Tibial artery (tissue), 4 donors: Measurements from ENCODE around the gene SALL2.
A peak's percentile ranks its signal among the peaks of the same experiment; 100 is the strongest.

Experiments
- DNase-seq, 2 donors: peaks; one replicate each; pipeline ENCODE4 v3.0.0-alpha.2; 2019
- H3K27ac ChIP-seq, 2 donors: fragments of 200-600 bp; sonication (generic) in 1 of 2; 1 replicate in 1 of 2; 2 replicates in 1 of 2; pipeline ENCODE4 v1.5.1; 2018 to 2019; ENCODE audit warnings: mild to moderate bottlenecking in 1 of 2
- H3K27me3 ChIP-seq, 2 donors: fragments of 200-600 bp; sonication (generic) in 1 of 2; one replicate each; pipeline versions ENCODE4 v1.5.1 to v1.6.0; 2016 to 2019
- H3K36me3 ChIP-seq, 3 donors: fragments of 200-600 bp; sonication (generic) in 2 of 3; one replicate each; pipeline ENCODE4 v1.5.1; 2016 to 2019; ENCODE audit warnings: mild to moderate bottlenecking in 2 of 3
- H3K4me1 ChIP-seq, 4 donors: fragments of 200-600 bp; sonication (generic) in 2 of 4; 1 replicate in 3 of 4; 2 replicates in 1 of 4; pipeline ENCODE4 v1.5.1; 2016 to 2019
- H3K4me3 ChIP-seq, 2 donors: fragments of 200-600 bp; sonication (generic) in 1 of 2; 1 replicate in 1 of 2; 2 replicates in 1 of 2; pipeline ENCODE4 v1.5.1; 2018 to 2019; ENCODE audit warnings: mild to moderate bottlenecking in 2 of 2
- H3K9me3 ChIP-seq, 3 donors: fragments of 200-600 bp; sonication (generic) in 1 of 3; one replicate each; pipeline ENCODE4 v1.5.1; 2016 to 2019
- intact Hi-C: fragments of 100-400 bp; cut with DNase I; formaldehyde crosslinking; loops from one replicate; pipeline ENCODE4 v1.15.0; 2023; ENCODE audit warnings: low total_unique reads
- TF ChIP-seq, protein P1 (sequence below), 2 experiments: fragments of 200-600 bp in 1 of 2; fragments of 450-650 bp in 1 of 2; IDR thresholded peaks; one replicate each; pipeline ENCODE4 v1.5.1; 2017 to 2019; ENCODE audit warnings: antibody characterized with exemption in 2 of 2, mild to moderate bottlenecking in 1 of 2, moderate library complexity in 1 of 2

SALL2 gene

DNA sequence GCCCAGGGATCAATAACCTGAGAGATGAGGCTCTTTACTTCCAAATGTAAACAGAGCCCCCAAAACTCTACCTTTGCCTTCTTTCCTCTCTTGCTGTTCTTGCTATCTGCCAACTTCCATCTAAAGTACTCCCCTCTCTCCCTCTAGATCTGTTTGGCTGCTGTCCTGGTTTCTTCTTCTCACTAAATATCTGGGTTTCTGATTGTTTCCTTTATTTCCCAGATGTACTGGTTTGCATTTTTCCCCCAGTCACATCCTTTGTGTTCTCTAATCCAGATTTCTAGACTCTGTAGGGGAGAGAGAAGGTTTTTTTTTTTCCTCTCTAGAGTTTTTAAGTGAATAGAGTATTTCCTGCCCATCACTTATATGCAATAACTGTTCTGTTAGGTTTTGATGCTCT, 7.1 kb upstream of the SALL2 start:
- intact Hi-C loops, result no loop called here
- Histone ChIP-seq H3K36me3 (no peaks in the 10 kb centered on the region), H3K9me3 (no peaks in the 10 kb centered on the region), H3K4me3 (no peak overlapping the region), H3K27ac (no peak overlapping the region), H3K4me1 (peaks cover 0 to 10% (median 7%) of the 10 kb centered on the region in 4 donors), H3K27me3 (peaks cover 0 to 47% of the 10 kb centered on the region in 2 donors)
- no peak for DNase-seq
- TF ChIP-seq, protein P1, sequence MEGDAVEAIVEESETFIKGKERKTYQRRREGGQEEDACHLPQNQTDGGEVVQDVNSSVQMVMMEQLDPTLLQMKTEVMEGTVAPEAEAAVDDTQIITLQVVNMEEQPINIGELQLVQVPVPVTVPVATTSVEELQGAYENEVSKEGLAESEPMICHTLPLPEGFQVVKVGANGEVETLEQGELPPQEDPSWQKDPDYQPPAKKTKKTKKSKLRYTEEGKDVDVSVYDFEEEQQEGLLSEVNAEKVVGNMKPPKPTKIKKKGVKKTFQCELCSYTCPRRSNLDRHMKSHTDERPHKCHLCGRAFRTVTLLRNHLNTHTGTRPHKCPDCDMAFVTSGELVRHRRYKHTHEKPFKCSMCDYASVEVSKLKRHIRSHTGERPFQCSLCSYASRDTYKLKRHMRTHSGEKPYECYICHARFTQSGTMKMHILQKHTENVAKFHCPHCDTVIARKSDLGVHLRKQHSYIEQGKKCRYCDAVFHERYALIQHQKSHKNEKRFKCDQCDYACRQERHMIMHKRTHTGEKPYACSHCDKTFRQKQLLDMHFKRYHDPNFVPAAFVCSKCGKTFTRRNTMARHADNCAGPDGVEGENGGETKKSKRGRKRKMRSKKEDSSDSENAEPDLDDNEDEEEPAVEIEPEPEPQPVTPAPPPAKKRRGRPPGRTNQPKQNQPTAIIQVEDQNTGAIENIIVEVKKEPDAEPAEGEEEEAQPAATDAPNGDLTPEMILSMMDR (IDR thresholded peaks at IDR 0.05), result no peak

DNA sequence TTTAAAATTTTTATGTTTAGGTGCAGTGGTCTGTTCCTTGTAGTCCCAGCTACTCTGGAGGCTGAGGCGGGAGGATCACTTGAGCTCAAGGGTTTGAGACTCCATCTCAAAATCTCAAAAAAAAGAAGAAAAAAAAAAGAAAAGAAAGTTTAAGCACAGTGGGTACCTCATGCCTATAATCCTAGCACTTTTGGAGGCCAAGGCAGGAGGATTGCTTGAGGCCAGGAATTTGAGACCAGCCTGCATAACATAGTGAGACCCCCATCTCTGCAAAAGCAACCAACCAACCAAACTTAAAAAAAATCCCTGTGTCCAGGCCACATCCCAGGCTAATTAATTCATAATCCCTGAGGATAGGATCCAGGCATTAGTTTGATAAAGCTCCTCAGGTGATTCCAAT, 3.4 kb upstream of the SALL2 start:
- H3K4me3 ChIP-seq, result no peak overlapping the region
- H3K27me3 ChIP-seq, result peaks cover 0 to 15% of the 10 kb centered on the region in 2 donors
- intact Hi-C loops, result no loop called here
- peaks cover 0 to 4% (median 0%) of the 10 kb centered on the region in 3 donors for H3K36me3 ChIP-seq
- H3K4me1 ChIP-seq, result peaks cover 0 to 18% (median 9%) of the 10 kb centered on the region in 4 donors
- no peak overlapping the region for H3K27ac ChIP-seq
- H3K9me3 ChIP-seq, result no peaks in the 10 kb centered on the region
- TF ChIP-seq, protein P1 (IDR thresholded peaks at IDR 0.05), result no peak
- DNase-seq, result no peak

DNA sequence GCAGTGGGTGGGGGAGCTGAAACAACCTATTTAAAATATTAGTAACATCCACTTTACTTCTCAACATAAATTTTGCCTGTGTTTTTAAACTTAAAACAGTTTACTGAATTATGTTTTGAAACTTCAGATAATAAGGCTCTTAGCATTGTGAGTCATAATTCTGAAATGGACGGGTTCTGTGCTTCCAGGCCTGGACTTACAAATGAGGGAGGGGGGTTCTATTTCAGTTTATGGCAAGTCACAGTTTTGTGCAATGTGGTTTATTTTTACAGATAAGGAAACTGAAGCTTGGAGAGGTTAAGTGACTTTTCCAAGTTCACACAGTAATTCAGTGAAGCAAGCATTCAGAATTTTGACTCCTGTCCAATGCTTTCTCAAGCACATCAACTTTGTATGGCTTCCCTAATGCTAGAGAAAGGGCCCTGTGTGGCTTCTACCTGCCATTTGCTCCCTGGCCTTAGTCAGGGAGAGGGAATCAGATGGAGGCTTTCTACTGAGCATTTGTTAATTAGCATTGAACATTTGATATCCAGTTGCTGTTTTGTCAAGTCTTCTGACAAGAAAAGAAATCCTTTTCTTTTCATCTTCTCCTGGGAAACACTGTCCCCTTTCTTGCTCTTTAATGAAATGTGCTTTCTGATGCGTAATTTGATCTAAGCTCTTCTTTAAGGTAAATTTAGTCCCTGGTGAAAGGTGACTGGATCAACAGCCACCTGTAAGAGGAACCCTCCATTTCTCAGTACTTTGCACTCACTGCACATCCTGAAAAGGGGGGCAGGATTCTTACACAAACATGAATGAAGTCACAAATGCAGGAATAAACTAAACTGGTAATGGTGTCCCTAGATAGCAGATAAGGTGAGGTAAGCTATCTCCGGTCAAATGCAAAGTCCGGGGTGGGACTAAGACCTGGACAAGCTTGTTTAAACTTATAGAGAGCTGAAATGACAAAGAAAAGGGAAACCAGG, 2.5 kb upstream of the SALL2 start:
- no peak for DNase-seq
- Histone ChIP-seq H3K4me1 (peaks cover 0 to 18% (median 9%) of the 10 kb centered on the region in 4 donors), H3K36me3 (peaks cover 0 to 13% (median 0%) of the 10 kb centered on the region in 3 donors), H3K4me3 (no peak overlapping the region), H3K27ac (no peak overlapping the region), H3K9me3 (no peaks in the 10 kb centered on the region), H3K27me3 (peaks cover 0 to 8% of the 10 kb centered on the region in 2 donors)
- TF ChIP-seq, protein P1 (IDR thresholded peaks at IDR 0.05), result no peak
- intact Hi-C loops, result no loop called here

DNA sequence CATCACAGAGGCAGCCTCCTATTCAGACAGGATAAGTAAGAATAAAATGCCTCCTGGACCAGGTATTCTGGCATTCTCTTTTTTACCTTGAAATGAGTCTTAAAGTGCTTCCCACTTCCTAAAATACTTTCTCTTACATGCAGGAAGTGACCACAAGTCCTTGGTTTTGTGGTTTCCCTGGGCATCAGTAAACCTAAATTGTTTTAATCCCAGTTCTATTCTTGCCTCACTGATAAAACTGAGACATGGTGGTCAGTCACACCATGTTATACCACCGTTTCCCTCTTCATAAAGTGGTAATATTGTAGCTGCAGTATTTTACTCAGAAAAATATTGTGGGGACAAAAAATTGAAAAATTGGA, 1.2 kb upstream of the SALL2 start:
- intact Hi-C loops, result no loop called here
- Histone ChIP-seq H3K9me3 (no peaks in the 10 kb centered on the region), H3K4me1 (peaks cover 0 to 18% (median 9%) of the 10 kb centered on the region in 4 donors), H3K27ac (peak overlapping the region in 1 of 2 donors; percentile 77), H3K36me3 (peaks cover 0 to 23% (median 0%) of the 10 kb centered on the region in 3 donors), H3K27me3 (no peaks in the 10 kb centered on the region), H3K4me3 (peak overlapping the region in 1 of 2 donors; percentile 96)
- TF ChIP-seq, protein P1 (IDR thresholded peaks at IDR 0.05), result no peak
- DNase-seq, result no peak

DNA sequence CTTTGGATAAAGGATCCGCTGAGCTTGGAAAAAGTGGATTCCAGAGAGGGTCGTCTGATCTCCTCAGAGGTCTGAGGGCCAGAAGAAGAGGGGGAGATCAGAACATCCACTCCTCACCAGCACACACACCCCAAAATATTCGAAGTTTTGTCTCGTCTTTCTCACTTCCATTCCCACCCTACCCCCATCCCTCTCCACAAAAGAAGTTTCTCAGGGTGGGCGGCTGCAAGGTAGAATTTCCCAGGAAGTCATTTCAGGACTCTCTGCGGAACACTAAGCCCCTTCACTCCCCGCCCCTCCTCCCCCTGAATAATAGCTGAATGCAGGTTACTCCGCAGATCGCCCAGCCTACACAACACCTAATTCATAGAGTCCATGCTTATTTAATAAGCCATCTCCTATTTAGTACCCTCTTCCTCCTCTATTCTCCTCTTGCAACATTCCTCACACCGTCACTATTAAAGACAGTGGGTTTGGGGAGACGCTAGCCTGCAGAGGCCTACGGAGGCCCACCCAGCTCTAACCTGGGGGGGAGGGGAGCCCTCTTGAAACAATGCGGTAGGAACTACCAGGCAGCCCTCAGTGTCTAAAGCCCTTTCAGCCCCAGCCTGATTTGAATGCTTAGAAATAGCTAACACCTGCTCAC, 649 bp upstream of the SALL2 start:
- no peak for DNase-seq
- peak overlapping the region; percentile 77 to 79 for H3K27ac ChIP-seq

More for the DNA sequence above, 649 bp upstream of the SALL2 start:
- peaks cover 0 to 23% (median 0%) of the 10 kb centered on the region in 3 donors for H3K36me3 ChIP-seq
- intact Hi-C loops, result no loop called here
- peak overlapping the region; percentile 69 to 96 for H3K4me3 ChIP-seq
- H3K4me1 ChIP-seq, result peaks cover 0 to 18% (median 9%) of the 10 kb centered on the region in 4 donors
- H3K9me3 ChIP-seq, result no peaks in the 10 kb centered on the region
- TF ChIP-seq, protein P1 (IDR thresholded peaks at IDR 0.05), result no peak
- H3K27me3 ChIP-seq, result no peaks in the 10 kb centered on the region
